Coronary artery (tissue), 2 donors: ENCODE measurements around the gene BEST1.
A peak's percentile ranks its signal among the peaks of the same experiment; 100 is the strongest.

ENCODE experiments used
- DNase-seq: peaks from one replicate; pipeline ENCODE4 v3.0.0-alpha.2; 2017; ENCODE audit warnings: low spot score
- H3K27ac ChIP-seq, 2 donors: fragments of 200-600 bp; sonication (generic); one replicate each; pipeline ENCODE4 v1.5.1; 2016 to 2019
- H3K4me3 ChIP-seq: fragments of 200-600 bp; sonication (generic); 2 replicates; pipeline ENCODE4 v1.5.1; 2016; ENCODE audit warnings: mild to moderate bottlenecking, moderate library complexity
- CTCF ChIP-seq: fragments of 200-600 bp; sonication (generic); IDR thresholded peaks from one replicate; pipeline ENCODE4 v1.5.1; 2019; ENCODE audit warnings: antibody characterized with exemption

Gene BEST1

DNA sequence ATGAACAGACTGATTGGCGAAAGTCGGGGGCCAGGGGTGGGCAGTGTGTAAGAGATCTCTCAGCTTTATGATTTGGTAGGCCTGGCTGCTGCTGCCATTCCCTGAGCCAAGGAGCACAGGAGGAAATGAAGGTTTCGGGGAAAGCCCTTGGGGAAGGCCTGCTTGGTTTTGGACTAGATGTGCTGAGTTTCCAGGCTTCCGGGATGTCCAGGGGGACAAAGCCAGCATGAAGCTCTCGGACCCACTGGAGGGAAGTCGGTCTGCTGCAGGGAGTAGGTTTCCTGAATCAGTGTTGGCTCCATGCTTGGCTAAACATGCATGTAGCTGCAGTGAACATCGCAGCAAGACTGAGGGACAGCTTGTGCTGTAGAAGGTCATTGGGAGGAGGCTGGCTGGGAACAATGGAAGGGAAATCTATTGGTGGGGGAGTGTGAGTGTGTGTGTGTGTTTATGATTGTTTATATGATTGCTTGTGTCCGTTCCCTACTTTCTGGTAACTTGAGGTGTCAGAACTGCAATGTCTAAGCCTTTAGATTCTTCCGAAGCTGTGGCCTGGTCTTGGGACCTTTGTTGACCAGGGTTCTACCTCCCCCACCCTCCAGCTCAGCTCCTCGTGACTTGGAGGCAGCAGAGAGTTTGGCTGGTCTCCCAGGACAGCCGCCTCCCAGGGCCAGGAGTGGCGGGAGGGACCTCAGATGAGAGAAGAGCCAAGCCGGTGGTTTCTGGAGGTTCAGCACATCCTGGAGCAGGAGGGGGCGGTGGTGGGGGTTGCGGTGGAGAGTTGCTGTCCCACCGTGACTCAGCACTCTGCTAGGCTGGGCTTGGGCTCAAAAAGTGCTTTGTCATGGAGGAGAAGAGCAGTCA is 21.3 kb downstream of the BEST1 start:
- Histone ChIP-seq H3K4me3 (peak overlapping the region; percentile 47), H3K27ac (peak overlapping the region; percentile 98 to 100)
- peak; percentile 98 for DNase-seq
- no peak for TF ChIP-seq CTCF

DNA sequence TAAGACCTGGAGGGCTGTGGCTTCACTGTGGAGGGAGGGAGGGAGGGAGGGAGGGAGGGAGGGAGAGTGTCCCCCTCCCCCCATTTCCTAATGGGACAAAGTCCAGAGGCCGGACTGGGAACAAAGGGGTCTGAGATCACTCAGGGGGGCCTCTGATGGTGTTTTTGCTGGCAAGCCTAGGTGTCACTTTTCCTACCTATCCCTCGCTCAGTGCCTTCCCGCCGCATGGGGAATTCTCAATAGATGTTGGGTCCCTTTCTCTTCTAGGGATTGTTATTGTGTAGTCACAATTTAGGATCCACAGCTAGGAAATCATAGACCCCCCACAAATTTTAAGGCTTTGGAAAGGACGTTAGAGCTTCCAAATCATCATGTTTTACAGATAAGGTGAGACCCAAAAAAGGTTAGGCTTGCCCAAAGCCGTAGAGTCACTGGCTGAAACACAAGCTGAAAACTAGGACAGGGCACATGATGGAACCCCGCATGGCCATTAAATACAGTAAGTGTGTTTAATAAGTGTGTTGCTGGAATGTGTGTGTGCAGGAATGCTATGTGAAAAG is 22.0 kb downstream of the BEST1 start:
- no peak for DNase-seq
- Histone ChIP-seq H3K27ac (peak overlapping the region; percentile 98 to 100), H3K4me3 (peak overlapping the region; percentile 47)
- no peak for TF ChIP-seq CTCF

- peak overlapping the region; percentile 98 to 100 for H3K27ac ChIP-seq
- DNase-seq, result no peak
- TF ChIP-seq CTCF, result no peak
- peak overlapping the region; percentile 47 for H3K4me3 ChIP-seq
These were observed 22.7 kb downstream of the BEST1 start for GRCh38 chr11:61972672-61973475.

DNA sequence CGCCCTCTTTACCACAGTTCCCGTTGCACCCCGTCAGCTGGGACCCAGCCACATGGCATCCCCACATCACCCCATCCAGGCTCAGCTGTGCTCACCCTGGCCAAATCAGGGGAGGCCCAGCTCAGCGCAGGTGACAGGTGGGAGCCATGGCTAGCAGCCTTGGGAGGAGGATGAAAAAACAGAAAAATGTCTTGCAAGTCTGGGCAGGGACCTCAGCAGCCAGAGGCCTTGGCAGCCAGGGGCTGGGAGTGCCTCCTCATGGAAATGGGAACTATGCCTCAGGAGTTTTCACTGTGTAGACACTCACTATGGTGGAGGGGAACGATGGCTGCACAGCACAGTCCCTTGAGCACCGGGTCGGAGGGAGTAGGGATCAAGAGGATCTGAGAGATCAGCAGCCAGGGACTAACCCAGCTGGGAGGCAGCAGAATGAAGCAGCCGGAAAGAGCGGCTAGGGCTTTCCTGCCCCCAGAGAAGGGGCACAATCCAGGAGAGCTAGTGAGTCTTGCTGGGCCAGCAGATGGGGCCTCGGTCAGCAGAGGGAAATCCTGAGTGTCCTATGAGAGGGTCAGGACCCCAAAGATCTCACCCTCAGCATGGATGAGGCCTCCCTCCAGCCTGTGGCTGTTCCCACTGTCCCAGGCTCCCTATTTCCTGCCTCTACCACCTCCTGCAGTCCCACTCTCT is 23.5 kb downstream of the BEST1 start:
- TF ChIP-seq CTCF, result no peak
- H3K4me3 ChIP-seq, result peak overlapping the region; percentile 3
- DNase-seq, result no peak
- H3K27ac ChIP-seq, result peak overlapping the region; percentile 98 to 100

DNA sequence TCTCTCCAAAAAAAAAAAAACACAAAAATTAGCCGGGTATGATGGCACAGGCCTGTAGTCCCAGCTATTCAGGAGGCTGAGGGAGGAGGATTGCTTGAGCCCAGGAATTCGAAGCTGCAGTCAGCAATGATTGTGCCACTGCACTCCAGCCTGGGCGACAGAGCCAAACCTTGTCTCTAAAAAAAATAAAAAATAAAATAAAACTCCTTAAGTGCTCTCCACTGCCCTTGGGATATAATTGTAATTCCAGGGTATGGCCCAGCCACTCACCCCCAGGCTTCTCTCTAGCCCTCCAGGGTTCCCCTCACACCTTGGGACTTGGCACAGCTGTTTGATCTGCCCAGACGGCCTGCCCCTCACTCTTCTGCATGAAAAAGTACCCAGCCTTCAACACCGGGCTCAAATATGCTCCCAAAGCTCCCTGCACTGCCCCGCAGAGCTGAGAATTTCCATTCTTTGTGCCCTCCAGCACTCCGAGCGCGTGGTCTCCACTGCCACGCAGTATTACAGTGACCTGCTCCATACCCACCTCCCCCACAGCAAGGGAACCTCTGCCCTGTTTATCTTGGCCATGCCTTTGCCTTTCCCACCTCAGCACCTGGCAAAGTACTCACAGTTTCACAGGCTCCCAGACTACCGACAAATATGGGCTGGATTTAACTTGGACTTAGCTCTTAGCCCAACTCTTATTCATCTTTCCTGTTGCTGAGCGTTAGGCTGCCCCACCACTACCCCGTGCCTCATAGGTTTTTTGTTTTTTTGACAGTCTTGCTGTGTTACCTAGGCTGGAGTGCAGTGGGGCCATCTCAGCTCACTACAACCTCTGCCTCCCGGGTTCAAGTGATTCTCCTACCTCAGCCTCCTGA is 24.8 kb downstream of the BEST1 start:
- Histone ChIP-seq H3K27ac (peak overlapping the region; percentile 98 to 100), H3K4me3 (no peak overlapping the region)
- TF ChIP-seq CTCF, result no peak
- no peak for DNase-seq
